Loucy (cell line): ENCODE data around the gene DDR2.

Experiments
- EZH2phosphoT487 ChIP-seq: fragments of 200-600 bp; IDR thresholded peaks from 2 replicates; pipeline ENCODE4 v1.6.1; 2018; ENCODE audit warnings: antibody characterized with exemption, mild to moderate bottlenecking, moderate library complexity, borderline replicate concordance
- TF ChIP-seq, protein P1 (sequence below): fragments of 200-600 bp; sonication (generic); conservative IDR thresholded peaks from 2 replicates; pipeline ENCODE4 v1.5.1; 2014; ENCODE audit warnings: mild to moderate bottlenecking, antibody characterized with exemption, low read length

DNA sequence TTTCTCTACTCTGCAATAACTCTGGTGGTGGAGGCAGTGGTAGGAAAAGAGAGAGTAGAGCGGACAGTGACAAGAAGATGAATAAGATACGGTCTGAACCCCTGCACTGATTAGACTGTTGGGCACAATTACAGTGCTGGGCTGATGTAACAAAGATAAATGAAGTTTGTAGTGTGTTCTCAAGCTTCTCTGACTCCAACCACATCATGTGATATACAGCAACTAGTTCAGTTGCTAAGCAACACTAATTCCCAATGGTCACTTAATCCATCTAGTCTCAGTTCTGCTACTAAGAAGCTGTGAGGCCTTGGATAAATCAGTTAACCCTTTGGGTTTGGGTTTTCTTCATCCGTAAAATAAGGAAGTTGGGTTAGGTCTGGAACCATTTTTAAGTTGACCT, 17.3 kb downstream of the DDR2 start:
- TF ChIP-seq, protein P1, sequence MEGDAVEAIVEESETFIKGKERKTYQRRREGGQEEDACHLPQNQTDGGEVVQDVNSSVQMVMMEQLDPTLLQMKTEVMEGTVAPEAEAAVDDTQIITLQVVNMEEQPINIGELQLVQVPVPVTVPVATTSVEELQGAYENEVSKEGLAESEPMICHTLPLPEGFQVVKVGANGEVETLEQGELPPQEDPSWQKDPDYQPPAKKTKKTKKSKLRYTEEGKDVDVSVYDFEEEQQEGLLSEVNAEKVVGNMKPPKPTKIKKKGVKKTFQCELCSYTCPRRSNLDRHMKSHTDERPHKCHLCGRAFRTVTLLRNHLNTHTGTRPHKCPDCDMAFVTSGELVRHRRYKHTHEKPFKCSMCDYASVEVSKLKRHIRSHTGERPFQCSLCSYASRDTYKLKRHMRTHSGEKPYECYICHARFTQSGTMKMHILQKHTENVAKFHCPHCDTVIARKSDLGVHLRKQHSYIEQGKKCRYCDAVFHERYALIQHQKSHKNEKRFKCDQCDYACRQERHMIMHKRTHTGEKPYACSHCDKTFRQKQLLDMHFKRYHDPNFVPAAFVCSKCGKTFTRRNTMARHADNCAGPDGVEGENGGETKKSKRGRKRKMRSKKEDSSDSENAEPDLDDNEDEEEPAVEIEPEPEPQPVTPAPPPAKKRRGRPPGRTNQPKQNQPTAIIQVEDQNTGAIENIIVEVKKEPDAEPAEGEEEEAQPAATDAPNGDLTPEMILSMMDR = no peak
- TF ChIP-seq EZH2phosphoT487 = no peak
